NCI-H1105 (cell line): ENCODE data around the gene TSHZ2.
A peak's percentile ranks its signal among the peaks of the same experiment; 100 is the strongest.

ENCODE experiments used
- DNase-seq: peaks from one replicate; lab custom pipeline; 2025; lab: John Stamatoyannopoulos, UW

Gene TSHZ2

GRCh38 chr20:53205046-53205445, 232.9 kb downstream of the TSHZ2 start:
- no peak for DNase-seq

GRCh38 chr20:53208110-53208832, 236.1 kb downstream of the TSHZ2 start:
- DNase-seq = no peak

GRCh38 chr20:53210041-53210440, 237.9 kb downstream of the TSHZ2 start:
- no peak for DNase-seq

GRCh38 chr20:53210931-53211330, 238.8 kb downstream of the TSHZ2 start:
- no peak for DNase-seq

- no peak for DNase-seq
Observed at GRCh38 chr20:53212018-53212417, 239.9 kb downstream of the TSHZ2 start.

- no peak for DNase-seq
Observed at GRCh38 chr20:53214392-53214791, 242.2 kb downstream of the TSHZ2 start.

GRCh38 chr20:53215166-53215565, 243.0 kb downstream of the TSHZ2 start:
- DNase-seq = no peak

GRCh38 chr20:53216478-53216855, 244.3 kb downstream of the TSHZ2 start:
- no peak for DNase-seq

GRCh38 chr20:53216856-53217576, 244.9 kb downstream of the TSHZ2 start:
- peak; percentile 78 for DNase-seq

GRCh38 chr20:53220482-53221307, 248.5 kb downstream of the TSHZ2 start:
- no peak for DNase-seq

- DNase-seq = no peak
Observed at GRCh38 chr20:53221731-53222130, 249.6 kb downstream of the TSHZ2 start.

- no peak for DNase-seq
Observed at GRCh38 chr20:53222416-53222815, 250.3 kb downstream of the TSHZ2 start.

- DNase-seq = no peak
Observed at GRCh38 chr20:53222932-53223331, 250.8 kb downstream of the TSHZ2 start.

GRCh38 chr20:53223626-53224172, 251.5 kb downstream of the TSHZ2 start:
- no peak for DNase-seq

- DNase-seq = no peak
Observed at GRCh38 chr20:53224851-53225250, 252.7 kb downstream of the TSHZ2 start.

GRCh38 chr20:53226826-53227225, 254.7 kb downstream of the TSHZ2 start:
- DNase-seq = no peak

- no peak for DNase-seq
Observed at GRCh38 chr20:53227523-53227922, 255.4 kb downstream of the TSHZ2 start.

GRCh38 chr20:53231061-53231460, 258.9 kb downstream of the TSHZ2 start:
- DNase-seq = no peak

GRCh38 chr20:53237461-53237860, 265.3 kb downstream of the TSHZ2 start:
- no peak for DNase-seq

- DNase-seq = no peak
Observed at GRCh38 chr20:53238121-53238660, 266.0 kb downstream of the TSHZ2 start.

GRCh38 chr20:53243152-53243551, 271.0 kb downstream of the TSHZ2 start:
- no peak for DNase-seq

- no peak for DNase-seq
Observed at GRCh38 chr20:53244711-53245110, 272.6 kb downstream of the TSHZ2 start.
